GM23248 (cell line): ENCODE data around the gene NAA40. TPM values are rescaled to one million over a fixed set of nuclear protein-coding genes. Genes with fewer than 3 reads are reported as not detected.

Source experiments
- DNase-seq: peaks from one replicate; pipeline ENCODE4 v3.0.0-alpha.2; 2015
- H2AFZ ChIP-seq: fragments of 200-600 bp; sonication (generic); 2 replicates; pipeline ENCODE4 v1.6.1; 2016; ENCODE audit warnings: antibody characterized with exemption
- H3F3A ChIP-seq: fragments of 200-600 bp; sonication (generic); 2 replicates; pipeline ENCODE4 v1.6.1; 2016; ENCODE audit warnings: mild to moderate bottlenecking, antibody characterized with exemption, mixed run types; ENCODE audit not compliant: insufficient read depth
- H3K27ac ChIP-seq: fragments of 200-600 bp; sonication (generic); 2 replicates; pipeline ENCODE4 v1.5.1; 2016; ENCODE audit warnings: mild to moderate bottlenecking
- H3K27me3 ChIP-seq: fragments of 200-600 bp; sonication (generic); replicated peaks from 2 replicates; pipeline ENCODE4 v1.6.1; 2016; ENCODE audit warnings: mild to moderate bottlenecking; ENCODE audit not compliant: insufficient read depth
- H3K36me3 ChIP-seq: fragments of 200-600 bp; sonication (generic); 2 replicates; pipeline ENCODE4 v1.6.1; 2016; ENCODE audit warnings: low read depth, mild to moderate bottlenecking
- H3K4me1 ChIP-seq: fragments of 200-600 bp; sonication (generic); 2 replicates; pipeline ENCODE4 v1.6.1; 2016; ENCODE audit warnings: mild to moderate bottlenecking; ENCODE audit not compliant: insufficient read depth
- H3K4me2 ChIP-seq: fragments of 200-600 bp; sonication (generic); one replicate; pipeline ENCODE4 v1.6.1; 2016; ENCODE audit warnings: mild to moderate bottlenecking; ENCODE audit not compliant: unreplicated experiment
- H3K4me3 ChIP-seq: fragments of 200-600 bp; sonication (generic); 2 replicates; pipeline ENCODE4 v1.5.1; 2016; ENCODE audit warnings: mild to moderate bottlenecking
- H3K79me2 ChIP-seq: fragments of 200-600 bp; sonication (generic); 2 replicates; pipeline ENCODE4 v1.6.1; 2016; ENCODE audit warnings: mild to moderate bottlenecking; ENCODE audit not compliant: insufficient read depth
- H3K9ac ChIP-seq: fragments of 200-600 bp; sonication (generic); 2 replicates; pipeline ENCODE4 v1.6.1; 2016; ENCODE audit warnings: mild to moderate bottlenecking
- H3K9me2 ChIP-seq: fragments of 200-600 bp; sonication (generic); 2 replicates; pipeline ENCODE4 v1.6.1; 2016; ENCODE audit warnings: mixed run types, mild to moderate bottlenecking, moderate library complexity; ENCODE audit not compliant: insufficient read depth
- H3K9me3 ChIP-seq: fragments of 200-600 bp; sonication (generic); one replicate; pipeline ENCODE4 v1.6.1; 2017; ENCODE audit warnings: low read depth
- H4K20me1 ChIP-seq: fragments of 200-600 bp; sonication (generic); 2 replicates; pipeline ENCODE4 v1.6.0; 2016; ENCODE audit not compliant: insufficient read depth
- EZH2 ChIP-seq: fragments of 200-600 bp; sonication (generic); IDR thresholded peaks from 2 replicates; pipeline ENCODE4 v1.6.1; 2018; ENCODE audit warnings: antibody characterized with exemption, mild to moderate bottlenecking; ENCODE audit not compliant: insufficient read depth, poor library complexity, severe bottlenecking
- EZH2phosphoT487 ChIP-seq: fragments of 200-600 bp; sonication (generic); IDR thresholded peaks from 2 replicates; pipeline ENCODE4 v1.6.1; 2018; ENCODE audit warnings: antibody characterized with exemption, moderate library complexity, mild to moderate bottlenecking, low read depth; ENCODE audit not compliant: insufficient read depth
- WGBS, 2 experiments: methylation state at CpG; one replicate each; pipeline ENCODE4 v1.1.6; 2015 to 2017; ENCODE audit warnings: low lambda C conversion rate in 2 of 2, low coverage in 1 of 2; ENCODE audit errors: missing lambda C conversion rate in 2 of 2; 5-methylcytosine and 5-hydroxymethylcytosine counted together
- in situ Hi-C: fragments of 300-500 bp; cut with MboI; formaldehyde crosslinking; loops from 2 replicates; pipeline ENCODE4 v1.15.0; 2020
- polyA plus RNA-seq: library from polyadenylated mRNA; unstranded; fragments of >200 nt; fragmentation: Nextera tagmentation; extraction: Ambion mirVana; gene quantifications from 2 replicates; pipeline ENCODE4 v1.2.1, GENCODE V29; 2016
- total RNA-seq: library from RNA; depleted of rRNA; stranded (reverse); fragments of >200 nt; shearing (Covaris generic); gene quantifications from 2 replicates; pipeline ENCODE4 v1.2.3, GENCODE V29; 2014

Gene NAA40
- total and polyA plus RNA-seq, 2 experiments from 2014 or later: 11.7 to 12.0 TPM

GRCh38 chr11:63942803-63943202 is 4.0 kb downstream of the NAA40 start:
- 89 to 96% methylated on average over 3 of the region's 3 CpGs for WGBS, 2 experiments
- in situ Hi-C loops: loop anchor here (5.0 kb wide), 1 partner anchor 106 kb away; the partner anchor contains the start of gene MARK2
- H3K79me2 ChIP-seq: peaks cover 56% of the 10 kb centered on the region

GRCh38 chr11:63944987-63945386 is 6.2 kb downstream of the NAA40 start:
- peaks cover 12% of the 10 kb centered on the region for H3K4me1 ChIP-seq
- H3K27me3 ChIP-seq: no peaks in the 10 kb centered on the region
- H4K20me1 ChIP-seq: no peaks in the 10 kb centered on the region
- peaks cover 47% of the 10 kb centered on the region for H3K79me2 ChIP-seq
- 12 to 17% methylated on average over 7 to 8 of the region's 8 CpGs for WGBS, 2 experiments
- peak overlapping the region; percentile 63 for H3K4me2 ChIP-seq
- H3K9me3 ChIP-seq: no peaks in the 10 kb centered on the region
- in situ Hi-C loops: loop anchor here (5.0 kb wide), 1 partner anchor 108 kb away; the partner anchor contains the start of gene MARK2
- TF ChIP-seq EZH2 (no peak), EZH2phosphoT487 (no peak)
- H2AFZ ChIP-seq: peak overlapping the region; percentile 78
- peak overlapping the region; percentile 61 for H3K27ac ChIP-seq
- H3K36me3 ChIP-seq: no peaks in the 10 kb centered on the region
- peak overlapping the region; percentile 19 for H3K4me3 ChIP-seq
- no peaks in the 10 kb centered on the region for H3K9me2 ChIP-seq
- peak; percentile 76 for DNase-seq
- peak overlapping the region; percentile 69 for H3K9ac ChIP-seq
- 0 out of 2 replicates have a peak, but pooled peaks cover 4% of the 10 kb centered on the region for H3F3A ChIP-seq

More at GRCh38 chr11:63942803-63943202, 4.0 kb downstream of the NAA40 start:
- TF ChIP-seq EZH2 (no peak), EZH2phosphoT487 (no peak)
- H3K27me3 ChIP-seq: no peaks in the 10 kb centered on the region
- H3K9ac ChIP-seq: no peak overlapping the region
- no peaks in the 10 kb centered on the region for H3K9me3 ChIP-seq
- no peak overlapping the region for H3K27ac ChIP-seq
- H3F3A ChIP-seq: 0 out of 2 replicates have a peak, but pooled peaks cover 4% of the 10 kb centered on the region
- H3K36me3 ChIP-seq: no peaks in the 10 kb centered on the region
- H3K4me3 ChIP-seq: no peak overlapping the region
- no peaks in the 10 kb centered on the region for H3K9me2 ChIP-seq
- H4K20me1 ChIP-seq: no peaks in the 10 kb centered on the region
- H3K4me2 ChIP-seq: no peak overlapping the region
- no peak overlapping the region for H2AFZ ChIP-seq
- no peak for DNase-seq
- H3K4me1 ChIP-seq: peaks cover 17% of the 10 kb centered on the region

GRCh38 chr11:63945477-63946163 is 6.8 kb downstream of the NAA40 start:
- Histone ChIP-seq H3K36me3 (no peaks in the 10 kb centered on the region; the same call in 1 of the 2 replicates), H3K9me2 (no peaks in the 10 kb centered on the region), H3K4me3 (peak overlapping the region; percentile 19), H3K79me2 (peaks cover 40% of the 10 kb centered on the region), H4K20me1 (no peaks in the 10 kb centered on the region), H3K4me1 (peaks cover 10% of the 10 kb centered on the region), H3F3A (0 out of 2 replicates have a peak, but pooled peaks cover 4% of the 10 kb centered on the region), H3K27ac (peak overlapping the region; percentile 61), H3K9ac (peak overlapping the region; percentile 69), H3K27me3 (no peaks in the 10 kb centered on the region), H3K4me2 (peak overlapping the region; percentile 63), H2AFZ (peak overlapping the region; percentile 78), H3K9me3 (no peaks in the 10 kb centered on the region)
- no peak for TF ChIP-seq EZH2
- no peak for TF ChIP-seq EZH2phosphoT487
- in situ Hi-C loops: no loop called here
- 19 to 26% methylated on average over 14 of the region's 14 CpGs for WGBS, 2 experiments
- DNase-seq: peak; percentile 91

GRCh38 chr11:63951779-63952536 is 13.2 kb downstream of the NAA40 start:
- no peak overlapping the region for H3K9ac ChIP-seq
- no peak for TF ChIP-seq EZH2phosphoT487
- no peak for TF ChIP-seq EZH2
- WGBS, 2 experiments: 90% methylated on average over 20 of the region's 20 CpGs
- DNase-seq: peak; percentile 23
- no peaks in the 10 kb centered on the region for H3K9me3 ChIP-seq
- H3F3A ChIP-seq: no peaks in the 10 kb centered on the region
- no peaks in the 10 kb centered on the region for H3K79me2 ChIP-seq
- H3K9me2 ChIP-seq: no peaks in the 10 kb centered on the region
- no peaks in the 10 kb centered on the region for H3K27me3 ChIP-seq
- H2AFZ ChIP-seq: no peak overlapping the region
- no peak overlapping the region for H3K4me3 ChIP-seq
- no peaks in the 10 kb centered on the region for H4K20me1 ChIP-seq
- no peak overlapping the region for H3K27ac ChIP-seq
- in situ Hi-C loops: no loop called here
- H3K36me3 ChIP-seq: no peaks in the 10 kb centered on the region; the same call in 1 of the 2 replicates
- no peak overlapping the region for H3K4me2 ChIP-seq
- H3K4me1 ChIP-seq: no peaks in the 10 kb centered on the region
